SK-N-SH (cell line): ENCODE results near the gene LAMTOR1. TPM values are rescaled to one million over a fixed set of nuclear protein-coding genes. Genes with fewer than 3 reads are reported as not detected.

Experiments
- CTCF ChIA-PET: fragments of 300-600, 350-600 bp; formaldehyde crosslinking; extraction: SDS; loops from one replicate; lab custom pipeline; 2021; lab: Yijun Ruan, JAX
- POLR2A ChIA-PET: fragments of 350-600 bp; sonication (Branson Sonifier 250); formaldehyde crosslinking; extraction: SDS; loops from one replicate; lab custom pipeline; 2020; ENCODE audit warnings: antibody characterized with exemption, inconsistent platforms; lab: Yijun Ruan, JAX
- DNase-seq: peaks from one replicate; pipeline ENCODE4 v3.0.0; 2012
- H2AFZ ChIP-seq: fragments of 200-600 bp; sonication (generic); 2 replicates; pipeline ENCODE4 v1.8.1; 2016; ENCODE audit warnings: antibody characterized with exemption, mild to moderate bottlenecking, low read depth
- H3F3A ChIP-seq: fragments of 200-600 bp; sonication (generic); replicated peaks from 2 replicates; pipeline ENCODE3; 2016; ENCODE audit warnings: antibody characterized with exemption, mild to moderate bottlenecking; ENCODE audit not compliant: insufficient read depth
- H3K27ac ChIP-seq, 2 experiments: fragments of 200-500 bp in 1 of 2; fragments of 200-600 bp in 1 of 2; sonication (Bioruptor generic) in 1 of 2; sonication (generic), shearing (Covaris generic) in 1 of 2; 2 replicates each; pipeline versions ENCODE4 v1.5.1 to v1.6.1; 2014 to 2016; ENCODE audit warnings: low read depth in 2 of 2, inconsistent platforms in 1 of 2, low read length in 1 of 2, mild to moderate bottlenecking in 1 of 2, mixed read lengths in 1 of 2
- H3K27me3 ChIP-seq: fragments of 200-600 bp; sonication (generic), shearing (Covaris generic); 2 replicates; pipeline ENCODE4 v1.6.1; 2016; ENCODE audit warnings: mixed run types; ENCODE audit not compliant: insufficient read depth
- H3K36me3 ChIP-seq, 2 experiments: fragments of 200-500 bp in 1 of 2; fragments of 200-600 bp in 1 of 2; sonication (Bioruptor generic) in 1 of 2; sonication (generic) in 1 of 2; replicated peaks in 1 of 2; 2 replicates each; pipeline versions ENCODE3 to v1.5.1; 2014 to 2016; ENCODE audit warnings: low read length in 1 of 2, mild to moderate bottlenecking in 1 of 2; ENCODE audit not compliant: insufficient read depth in 2 of 2, control insufficient read depth in 1 of 2
- H3K4me1 ChIP-seq, 2 experiments: fragments of 200-500 bp in 1 of 2; fragments of 200-600 bp in 1 of 2; sonication (Bioruptor generic) in 1 of 2; sonication (generic), shearing (Covaris generic) in 1 of 2; 2 replicates each; pipeline versions ENCODE4 v1.5.1 to v1.6.1; 2014 to 2016; ENCODE audit warnings: low read depth in 1 of 2, low read length in 1 of 2, mixed run types in 1 of 2; ENCODE audit not compliant: insufficient read depth in 2 of 2, control insufficient read depth in 1 of 2
- H3K4me2 ChIP-seq: fragments of 200-600 bp; sonication (generic), shearing (Covaris generic); 2 replicates; pipeline ENCODE4 v1.6.1; 2017; ENCODE audit warnings: mixed run types
- H3K4me3 ChIP-seq, 2 experiments: fragments of 200-500 bp in 1 of 2; fragments of 200-600 bp in 1 of 2; sonication (Bioruptor generic) in 1 of 2; sonication (generic), shearing (Covaris generic) in 1 of 2; 2 replicates each; pipeline versions ENCODE4 v1.5.1 to v1.8.1; 2014 to 2016; ENCODE audit warnings: low read depth in 2 of 2, inconsistent platforms in 1 of 2, low read length in 1 of 2, mild to moderate bottlenecking in 1 of 2, mixed read lengths in 1 of 2, moderate library complexity in 1 of 2
- H3K79me2 ChIP-seq: fragments of 200-600 bp; sonication (generic); 2 replicates; pipeline ENCODE4 v1.8.1; 2017; ENCODE audit warnings: mild to moderate bottlenecking; ENCODE audit not compliant: insufficient read depth
- H3K9ac ChIP-seq: fragments of 200-600 bp; sonication (generic); 2 replicates; pipeline ENCODE4 v1.6.1; 2017; ENCODE audit warnings: mixed run types
- H3K9me2 ChIP-seq: fragments of 200-600 bp; sonication (generic); 2 replicates; pipeline ENCODE4 v1.6.1; 2017; ENCODE audit warnings: mixed run types
- H3K9me3 ChIP-seq: fragments of 200-600 bp; sonication (generic); 2 replicates; pipeline ENCODE4 v1.6.1; 2017; ENCODE audit warnings: mixed run types, mild to moderate bottlenecking, moderate library complexity
- H4K20me1 ChIP-seq: fragments of 200-600 bp; sonication (generic); 2 replicates; pipeline ENCODE4 v1.6.1; 2017; ENCODE audit warnings: mild to moderate bottlenecking, mixed run types; ENCODE audit not compliant: insufficient read depth
- EP300 ChIP-seq, 2 experiments: IDR thresholded peaks; 2 replicates each; pipeline versions ENCODE4 v1.4.0 to v1.6.1; 2012; ENCODE audit warnings: borderline replicate concordance in 1 of 2, low read depth in 1 of 2, low read length in 1 of 2
- EZH2phosphoT487 ChIP-seq: fragments of 200-600 bp; sonication (generic); IDR thresholded peaks from 2 replicates; pipeline ENCODE4 v1.6.1; 2017; ENCODE audit warnings: low read depth, mixed run types, mild to moderate bottlenecking, antibody characterized with exemption, moderate library complexity, borderline replicate concordance
- FOSL2 ChIP-seq: IDR thresholded peaks from 2 replicates; pipeline ENCODE4 v1.4.0; 2012; ENCODE audit warnings: low read depth, mild to moderate bottlenecking, moderate library complexity, borderline replicate concordance
- FOXJ3 ChIP-seq: sonication (generic); formaldehyde crosslinking; IDR thresholded peaks from 2 replicates; pipeline ENCODE4 v1.5.1; 2020; ENCODE audit warnings: mild to moderate bottlenecking, missing genetic modification reagents
- FOXM1 ChIP-seq: IDR thresholded peaks from 2 replicates; pipeline ENCODE4 v1.4.0; 2012; ENCODE audit warnings: low read depth, mild to moderate bottlenecking
- GABPA ChIP-seq: IDR thresholded peaks from 2 replicates; pipeline ENCODE4 v1.4.0; 2012; ENCODE audit warnings: low read depth, mild to moderate bottlenecking
- IRF3 ChIP-seq: fragments of 150-350 bp; IDR thresholded peaks from 2 replicates; pipeline ENCODE4 v1.6.1; 2016; ENCODE audit warnings: mild to moderate bottlenecking, low read depth, low read length
- JUND ChIP-seq: IDR thresholded peaks from 2 replicates; pipeline ENCODE4 v1.4.0; 2012
- MEF2A ChIP-seq: IDR thresholded peaks from 2 replicates; pipeline ENCODE4 v1.4.0; 2012; ENCODE audit warnings: low read depth, borderline replicate concordance
- MXI1 ChIP-seq: IDR thresholded peaks from 2 replicates; pipeline ENCODE4 v1.6.1; 2012; ENCODE audit warnings: mild to moderate bottlenecking, low read depth, low read length, improper control_type of control experiment
- NFIC ChIP-seq: IDR thresholded peaks from 2 replicates; pipeline ENCODE4 v1.4.0; 2012; ENCODE audit warnings: borderline replicate concordance
- PBX3 ChIP-seq: IDR thresholded peaks from 2 replicates; pipeline ENCODE4; 2012
- POLR2AphosphoS5 ChIP-seq: IDR thresholded peaks from 2 replicates; pipeline ENCODE4 v1.6.1; 2012; ENCODE audit warnings: low read depth, low read length
- RAD21 ChIP-seq: IDR thresholded peaks from 2 replicates; pipeline ENCODE4 v1.6.1; 2012; ENCODE audit warnings: mild to moderate bottlenecking, low read length
- RCOR1 ChIP-seq: fragments of 150-350 bp; IDR thresholded peaks from 2 replicates; pipeline ENCODE4 v1.6.1; 2017; ENCODE audit warnings: antibody characterized with exemption, low read length
- SIN3A ChIP-seq: IDR thresholded peaks from 2 replicates; pipeline ENCODE4 v1.6.1; 2012; ENCODE audit warnings: low read depth, mild to moderate bottlenecking, low read length, moderate library complexity, borderline replicate concordance
- TAF1 ChIP-seq: IDR thresholded peaks from 2 replicates; pipeline ENCODE4 v1.6.1; 2012; ENCODE audit warnings: low read depth, mild to moderate bottlenecking, low read length, moderate library complexity, borderline replicate concordance
- TCF12 ChIP-seq: IDR thresholded peaks from 2 replicates; pipeline ENCODE4 v1.4.0; 2012
- TEAD4 ChIP-seq: IDR thresholded peaks from 2 replicates; pipeline ENCODE4 v1.4.0; 2012; ENCODE audit warnings: mild to moderate bottlenecking, borderline replicate concordance; ENCODE audit not compliant: insufficient read depth
- YY1 ChIP-seq: IDR thresholded peaks from 2 replicates; pipeline ENCODE4 v1.4.0; 2012; ENCODE audit warnings: low read depth, mild to moderate bottlenecking
- ZBTB33 ChIP-seq: IDR thresholded peaks from 2 replicates; pipeline ENCODE4 v1.4.0; 2012; ENCODE audit warnings: low read depth, borderline replicate concordance
- WGBS: methylation state at CpG from one replicate; pipeline ENCODE4 v1.1.6; 2017; ENCODE audit warnings: low lambda C conversion rate; 5-methylcytosine and 5-hydroxymethylcytosine counted together
- polyA plus RNA-seq, 3 experiments: library from polyadenylated mRNA; depleted of rRNA; stranded (reverse); fragments of >200 nt; gene quantifications; 2 replicates each; pipeline ENCODE4 v1.2.3, GENCODE V29; 2012

The LAMTOR1 gene
- polyA plus RNA-seq, 1 of the 3 experiments (the other 2 are of a cell fraction): 128 TPM

- Histone ChIP-seq H3K27ac (peak overlapping the region in 1 of 2 experiments; percentile 82; a peak in 2 of 4 replicates), H3F3A (peaks cover 39% of the 10 kb centered on the region), H3K27me3 (no peaks in the 10 kb centered on the region), H3K36me3 (peaks cover 3 to 4% of the 10 kb centered on the region in 2 experiments), H3K9ac (peak overlapping the region; percentile 53; the same call in 1 of the 2 replicates), H2AFZ (0 out of 2 replicates have a peak overlapping the region, but pooled peaks have one; percentile 45), H4K20me1 (no peaks in the 10 kb centered on the region), H3K4me3 (0 out of 4 replicates have a peak overlapping the region, but pooled peaks of 1 of the 2 experiments have one; percentile 4), H3K9me2 (no peaks in the 10 kb centered on the region), H3K4me2 (peak overlapping the region; percentile 53), H3K9me3 (no peaks in the 10 kb centered on the region), H3K4me1 (peaks cover 21 to 52% of the 10 kb centered on the region in 2 experiments), H3K79me2 (peaks cover 96% of the 10 kb centered on the region)
- CTCF ChIA-PET: interaction anchor here (0.9 to 1.4 kb wide), 2 partner anchors 8 to 45 kb away, joined by 3 read pairs; no protein-coding TSS in a partner anchor
- no peak for DNase-seq
- POLR2A ChIA-PET: no interaction called here
- 85% methylated on average over 7 of the region's 7 CpGs for WGBS
- no peak for TF ChIP-seq RCOR1
- no peak for TF ChIP-seq MXI1
- TF ChIP-seq GABPA: no peak
- TF ChIP-seq TCF12: no peak
- no peak for TF ChIP-seq YY1
- TF ChIP-seq ZBTB33: no peak
- TF ChIP-seq RAD21: no peak
These were observed 32.6 kb downstream of the LAMTOR1 start for GRCh38 chr11:72070491-72070890.

GRCh38 chr11:72069787-72070251, 33.3 kb downstream of the LAMTOR1 start:
- ChIA-PET CTCF (interaction anchor here (0.9 to 1.4 kb wide), 2 partner anchors 9 to 44 kb away, joined by 3 read pairs; no protein-coding TSS in a partner anchor), POLR2A (interaction anchor here (0.8 kb wide), 1 partner anchor 28 kb away, joined by 3 read pairs; no protein-coding TSS in a partner anchor)
- Histone ChIP-seq H3K36me3 (peaks cover 3 to 4% of the 10 kb centered on the region in 2 experiments), H3K9me2 (no peaks in the 10 kb centered on the region), H3K27me3 (no peaks in the 10 kb centered on the region), H3K9me3 (no peaks in the 10 kb centered on the region), H3K4me3 (peak overlapping the region in 1 of 2 experiments; percentile 43; a peak in 2 of 4 replicates), H3K4me2 (peak overlapping the region; percentile 53), H3F3A (peaks cover 39% of the 10 kb centered on the region), H3K27ac (peak overlapping the region; percentile 69 to 82), H3K9ac (peak overlapping the region; percentile 53; the same call in 1 of the 2 replicates), H2AFZ (0 out of 2 replicates have a peak overlapping the region, but pooled peaks have one; percentile 45), H3K4me1 (peaks cover 21 to 52% of the 10 kb centered on the region in 2 experiments), H3K79me2 (peaks cover 97% of the 10 kb centered on the region), H4K20me1 (no peaks in the 10 kb centered on the region)
- no peak for DNase-seq
- WGBS: 0% methylated on average over 2 of the region's 2 CpGs
- TF ChIP-seq NFIC: peak; percentile 56
- no peak for TF ChIP-seq EP300 (IDR thresholded peaks at IDR 0.05; ENCODE audit: borderline replicate concordance in 1 of 2, low read depth in 1 of 2, low read length in 1 of 2)
- TF ChIP-seq SIN3A: no peak
- no peak; the same call in 1 of the 2 replicates for TF ChIP-seq TAF1
- no peak for TF ChIP-seq FOXJ3
- TF ChIP-seq FOXM1: no peak
- peak; percentile 29; the same call in 1 of the 2 replicates for TF ChIP-seq JUND
- no peak for TF ChIP-seq MEF2A
- TF ChIP-seq IRF3: no peak
- TF ChIP-seq EZH2phosphoT487: no peak
- peak; percentile 43; the same call in 1 of the 2 replicates for TF ChIP-seq POLR2AphosphoS5
- TF ChIP-seq GABPA: no peak
- peak; percentile 72 for TF ChIP-seq FOSL2
- no peak for TF ChIP-seq MXI1
- no peak for TF ChIP-seq TEAD4
- TF ChIP-seq YY1: peak; percentile 35; the same call in 1 of the 2 replicates
- no peak for TF ChIP-seq PBX3
